ENCODE data around the gene E2F4.

E2F4 gene

DNA sequence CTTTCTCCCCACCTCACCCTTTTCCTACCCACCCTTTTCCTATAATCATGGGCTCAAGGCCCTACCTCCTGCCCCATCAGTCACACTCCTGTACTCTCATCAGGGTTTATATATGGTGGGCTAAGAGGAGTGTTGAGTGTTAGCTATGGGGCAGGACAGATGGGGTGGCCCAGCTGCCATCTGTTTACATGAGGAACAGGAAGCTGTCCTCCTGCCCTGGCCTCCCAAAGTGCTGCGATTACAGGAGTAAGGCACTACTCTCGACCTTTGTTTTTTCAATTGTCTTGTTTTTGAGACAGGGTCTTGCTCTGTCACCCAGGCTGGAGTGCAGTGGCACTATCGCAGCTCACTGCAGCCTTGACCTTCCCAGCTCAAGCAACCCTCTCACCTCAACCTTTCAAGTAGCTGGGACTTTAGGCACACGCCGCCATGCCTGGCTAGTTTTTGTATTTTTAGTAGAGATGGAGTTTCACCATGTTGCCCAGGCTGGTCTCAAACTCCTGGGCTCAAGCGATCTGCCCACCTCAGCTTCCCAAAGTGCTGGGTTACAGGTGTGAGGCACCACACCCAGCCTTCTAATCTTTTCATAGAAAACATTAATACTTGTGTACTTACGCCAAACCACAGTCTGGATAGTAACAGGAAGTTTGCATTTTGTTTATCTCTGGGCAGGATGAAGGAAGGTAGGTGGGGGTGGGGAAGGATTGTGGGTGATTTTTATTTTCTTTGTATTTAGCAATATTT, 33.9 kb upstream of the E2F4 start:
- no peak for DNase-seq (ENCODE audit: low read depth, low spot score)

DNA sequence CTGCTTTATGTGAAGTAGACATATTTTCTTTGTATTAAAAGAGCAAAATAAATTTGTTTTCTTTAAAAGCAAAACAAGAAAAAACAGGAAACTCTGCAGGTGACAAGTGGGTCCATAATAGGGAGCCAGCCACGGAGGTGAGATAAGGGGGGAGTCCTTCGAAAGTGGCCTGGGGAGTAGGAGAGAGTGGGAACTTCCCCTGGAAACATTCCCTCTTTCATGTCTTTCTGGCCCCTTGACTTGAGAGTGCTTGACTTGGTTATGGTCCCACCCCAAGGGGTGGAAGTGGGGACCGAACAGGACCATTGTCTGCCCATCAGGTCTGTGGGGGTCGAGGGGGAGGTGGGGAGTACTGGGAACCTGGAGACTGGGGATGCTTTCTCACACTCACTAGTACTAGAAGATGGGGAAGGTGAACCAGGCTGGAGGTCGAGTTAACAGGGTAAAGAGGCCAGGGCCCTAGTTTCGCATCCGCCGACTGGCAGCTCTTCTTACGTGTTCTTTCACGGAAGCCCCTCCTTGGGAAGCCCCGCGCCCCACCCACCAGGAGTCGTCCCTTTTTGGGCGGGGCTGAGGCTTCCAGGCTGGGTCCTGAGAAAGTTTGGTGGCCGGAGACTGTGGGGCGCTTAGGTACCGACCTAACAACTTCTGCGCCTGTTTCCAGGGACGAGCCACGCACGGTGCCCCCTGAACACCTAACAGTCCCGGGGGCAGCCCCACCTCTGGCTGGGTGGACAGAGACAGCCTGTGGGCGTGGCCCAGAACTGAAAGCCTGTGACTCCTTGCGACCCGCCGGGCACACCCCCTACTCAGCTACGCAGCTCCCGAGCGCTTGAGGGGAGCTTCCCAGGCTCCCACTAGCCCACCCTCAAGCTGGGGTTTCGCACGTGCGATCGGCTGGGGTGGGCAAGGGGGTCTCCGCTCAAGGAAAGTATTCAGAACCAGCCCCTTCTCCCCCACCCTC, 33.0 kb upstream of the E2F4 start:
- DNase-seq (ENCODE audit: low read depth, low spot score), result no peak

- no peak for DNase-seq (ENCODE audit: low read depth, low spot score)
These were observed 30.3 kb upstream of the E2F4 start for GRCh38 chr16:67161595-67162058.

- no peak for DNase-seq (ENCODE audit: low read depth, low spot score)
These were observed 29.3 kb upstream of the E2F4 start for GRCh38 chr16:67162506-67163163.

DNA sequence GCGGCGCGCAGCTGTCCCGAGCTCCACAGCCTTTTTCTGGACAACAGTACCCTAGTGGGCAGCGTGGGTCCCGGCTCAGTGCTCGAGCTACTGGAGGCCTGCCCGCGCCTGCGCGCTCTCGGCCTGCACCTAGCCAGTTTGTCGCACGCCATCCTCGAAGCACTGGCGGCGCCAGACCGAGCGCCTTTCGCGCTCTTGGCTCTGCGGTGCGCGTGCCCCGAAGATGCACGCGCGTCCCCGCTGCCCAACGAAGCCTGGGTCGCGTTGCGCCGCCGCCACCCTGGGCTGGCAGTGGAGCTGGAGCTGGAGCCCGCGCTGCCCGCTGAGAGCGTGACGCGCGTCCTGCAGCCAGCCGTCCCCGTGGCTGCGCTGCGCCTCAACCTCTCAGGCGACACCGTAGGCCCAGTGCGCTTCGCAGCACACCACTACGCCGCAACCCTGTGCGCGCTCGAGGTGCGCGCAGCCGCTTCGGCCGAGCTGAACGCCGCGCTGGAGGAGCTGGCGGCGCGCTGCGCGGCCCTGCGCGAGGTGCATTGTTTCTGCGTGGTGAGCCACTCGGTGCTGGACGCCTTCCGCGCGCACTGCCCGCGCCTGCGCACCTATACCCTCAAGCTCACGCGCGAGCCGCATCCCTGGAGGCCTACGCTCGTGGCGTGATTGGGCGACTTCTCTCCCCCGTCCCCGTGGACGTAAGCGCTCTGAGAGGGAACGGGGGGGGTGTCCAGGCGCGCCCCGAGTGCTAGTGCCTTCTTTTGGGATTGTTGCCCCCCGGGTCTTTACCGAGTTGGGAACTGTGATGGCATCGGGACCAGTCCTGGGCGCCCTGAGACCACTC, 28.6 kb upstream of the E2F4 start:
- no peak for DNase-seq (ENCODE audit: low read depth, low spot score)

DNA sequence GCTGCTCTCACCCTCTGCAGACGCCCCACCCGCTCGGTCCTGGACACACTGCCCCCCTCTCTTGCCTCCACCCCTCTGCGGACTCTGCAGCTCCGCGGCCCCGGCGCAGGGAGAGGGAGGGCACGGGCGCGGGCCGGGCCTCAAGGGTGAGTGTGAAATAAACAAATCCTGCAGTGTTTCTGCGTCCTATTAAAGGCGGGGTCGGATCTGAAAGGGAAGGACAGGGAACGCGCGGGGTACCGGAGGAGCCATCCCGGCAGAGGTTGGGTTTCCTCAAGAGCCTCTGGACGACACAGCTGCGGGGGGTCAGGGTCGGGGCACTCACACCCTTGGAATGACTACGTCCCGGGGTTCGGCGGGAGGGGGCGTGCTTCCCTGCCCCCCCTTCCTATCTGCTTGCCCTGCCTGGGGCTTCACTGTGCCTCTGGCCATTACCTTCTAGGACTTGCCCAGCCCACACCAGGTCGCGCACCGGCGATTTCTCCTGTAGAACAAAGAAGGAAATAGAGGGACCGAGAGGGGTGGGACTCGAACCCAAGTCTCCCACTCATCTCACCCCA, 27.9 kb upstream of the E2F4 start:
- DNase-seq (ENCODE audit: low read depth, low spot score), result no peak

DNA sequence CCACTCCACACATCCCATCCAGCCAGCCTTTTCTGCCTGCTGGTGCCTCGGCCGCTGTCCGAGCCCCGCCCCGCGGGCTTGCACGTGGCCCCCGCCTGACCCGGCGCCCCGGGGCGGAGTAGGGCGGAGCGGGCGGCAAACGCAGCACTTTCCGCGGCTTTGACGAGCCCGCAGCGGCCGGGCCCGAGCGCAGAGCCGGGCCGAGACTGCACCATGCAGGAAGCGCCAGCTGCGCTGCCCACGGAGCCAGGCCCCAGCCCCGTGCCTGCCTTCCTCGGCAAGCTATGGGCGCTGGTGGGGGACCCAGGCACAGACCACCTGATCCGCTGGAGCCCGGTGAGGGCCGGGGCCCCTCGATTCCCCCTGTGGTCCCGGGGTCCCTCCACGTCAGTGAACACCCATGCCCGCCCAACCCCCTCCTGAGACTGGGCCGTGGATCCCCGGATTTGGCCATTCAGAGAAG, 27.3 kb upstream of the E2F4 start, which contains the start of gene HSF4:
Gene HSF4, plus strand, starts transcription at position 147 of the 463 bp plus-strand sequence. Its CDS starts 67 bp downstream, at position 214.
- DNase-seq (ENCODE audit: low read depth, low spot score), result no peak

DNA sequence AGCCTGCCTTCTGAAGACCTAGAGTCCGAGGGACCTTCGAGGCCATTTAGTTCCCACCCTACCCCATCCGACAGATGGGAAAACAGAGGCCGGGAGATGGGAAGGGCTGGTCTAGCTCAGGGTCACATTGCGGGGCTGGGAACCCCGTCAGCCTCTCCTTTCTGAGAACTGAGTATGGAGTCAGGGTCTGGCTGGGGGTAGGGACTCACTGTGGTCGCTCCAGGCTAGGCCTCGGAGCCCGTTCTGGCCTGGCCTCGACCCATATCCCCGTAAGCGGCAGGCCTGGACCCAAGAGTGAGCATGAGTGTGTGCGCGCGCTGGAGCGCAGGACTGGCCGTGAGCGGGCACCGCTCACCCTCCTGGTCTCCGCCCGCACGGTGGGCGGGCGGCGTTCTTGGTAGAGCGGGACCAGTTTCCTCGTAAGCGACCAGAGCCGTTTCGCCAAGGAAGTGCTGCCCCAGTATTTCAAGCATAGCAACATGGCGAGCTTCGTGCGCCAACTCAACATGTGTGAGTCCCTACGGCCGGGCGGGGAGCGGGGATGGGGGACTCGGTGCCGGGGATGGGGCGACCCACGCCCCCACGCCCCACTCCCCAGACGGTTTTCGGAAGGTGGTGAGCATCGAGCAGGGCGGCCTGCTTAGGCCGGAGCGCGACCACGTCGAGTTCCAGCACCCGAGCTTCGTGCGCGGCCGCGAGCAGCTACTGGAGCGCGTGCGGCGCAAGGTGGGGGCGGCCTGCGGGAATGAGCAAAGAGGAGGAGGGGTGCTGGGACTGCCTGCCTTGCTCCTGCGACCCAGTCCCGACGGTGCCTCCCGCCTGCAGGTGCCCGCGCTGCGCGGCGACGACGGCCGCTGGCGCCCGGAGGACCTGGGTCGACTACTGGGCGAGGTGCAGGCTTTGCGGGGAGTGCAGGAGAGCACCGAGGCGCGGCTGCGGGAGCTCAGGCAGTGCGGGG, 26.6 kb upstream of the E2F4 start:
- DNase-seq (ENCODE audit: low read depth, low spot score), result no peak

DNA sequence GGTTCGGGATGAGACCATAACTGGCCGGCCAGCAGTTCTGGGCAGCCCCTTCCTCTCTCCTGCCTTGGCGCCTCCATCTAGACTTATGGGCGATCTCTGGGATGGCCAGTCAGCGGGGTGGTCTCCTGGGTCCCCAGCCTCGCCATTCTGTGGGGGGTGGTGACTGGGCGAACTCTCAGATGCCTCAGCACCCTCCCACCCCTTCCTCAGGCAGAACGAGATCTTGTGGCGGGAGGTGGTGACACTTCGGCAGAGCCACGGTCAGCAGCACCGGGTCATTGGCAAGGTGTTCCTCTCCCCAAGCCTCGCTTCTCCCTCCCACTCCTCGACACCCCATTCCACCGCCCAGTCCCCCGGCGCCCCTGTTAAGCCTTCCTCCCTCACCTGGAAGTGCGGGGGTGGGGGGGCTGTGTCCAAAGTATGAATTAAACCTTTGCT, 25.8 kb upstream of the E2F4 start:
- no peak for DNase-seq (ENCODE audit: low read depth, low spot score)

DNA sequence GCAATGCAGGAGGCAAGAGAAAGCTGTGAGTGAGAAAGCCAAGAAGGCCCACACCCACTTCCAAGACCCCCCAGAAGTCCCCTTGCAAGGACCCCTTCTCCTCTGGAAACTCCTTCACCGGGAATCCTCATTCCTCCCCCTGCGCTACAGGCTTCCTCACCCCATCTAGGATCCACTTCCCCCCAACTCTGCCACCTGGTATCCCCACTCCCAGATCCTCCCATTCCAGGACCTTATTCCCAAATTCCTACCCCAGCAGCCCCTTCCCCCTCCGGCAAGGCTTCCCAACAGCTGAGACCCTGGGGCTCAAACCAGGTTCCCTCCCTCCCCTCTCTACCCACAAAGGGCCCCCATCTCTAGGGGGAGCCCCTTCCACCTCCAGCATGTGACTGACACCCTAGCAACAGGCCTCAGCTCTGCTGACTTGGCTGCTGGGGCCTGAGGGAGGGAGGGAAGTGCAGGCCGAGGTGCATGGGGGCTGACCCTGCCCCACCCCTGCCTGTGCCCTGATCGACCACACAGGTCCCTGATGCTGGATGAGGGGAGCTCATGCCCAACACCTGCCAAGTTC, 25.3 kb upstream of the E2F4 start:
- no peak for DNase-seq (ENCODE audit: low read depth, low spot score)

DNA sequence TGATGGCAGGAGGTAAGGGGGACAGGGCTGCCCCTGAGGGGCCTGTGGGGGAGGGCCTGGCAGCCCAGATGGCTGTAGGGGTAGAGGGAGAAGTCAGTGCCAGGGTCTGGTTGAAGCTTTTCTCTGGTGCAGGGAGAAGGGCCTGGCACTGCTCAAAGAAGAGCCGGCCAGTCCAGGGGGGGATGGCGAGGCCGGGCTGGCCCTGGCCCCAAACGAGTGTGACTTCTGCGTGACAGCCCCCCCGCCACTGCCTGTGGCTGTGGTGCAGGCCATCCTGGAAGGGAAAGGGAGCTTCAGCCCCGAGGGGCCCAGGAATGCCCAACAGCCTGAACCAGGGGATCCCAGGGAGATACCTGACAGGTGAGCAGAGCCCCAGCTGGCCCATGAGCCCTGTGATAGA, 24.4 kb upstream of the E2F4 start:
- DNase-seq (ENCODE audit: low read depth, low spot score), result no peak

- no peak for DNase-seq (ENCODE audit: low read depth, low spot score)
These were observed 22.9 kb upstream of the E2F4 start for GRCh38 chr16:67169011-67169451.

- DNase-seq (ENCODE audit: low read depth, low spot score), result no peak
These were observed 22.2 kb upstream of the E2F4 start for GRCh38 chr16:67169642-67170167.

DNA sequence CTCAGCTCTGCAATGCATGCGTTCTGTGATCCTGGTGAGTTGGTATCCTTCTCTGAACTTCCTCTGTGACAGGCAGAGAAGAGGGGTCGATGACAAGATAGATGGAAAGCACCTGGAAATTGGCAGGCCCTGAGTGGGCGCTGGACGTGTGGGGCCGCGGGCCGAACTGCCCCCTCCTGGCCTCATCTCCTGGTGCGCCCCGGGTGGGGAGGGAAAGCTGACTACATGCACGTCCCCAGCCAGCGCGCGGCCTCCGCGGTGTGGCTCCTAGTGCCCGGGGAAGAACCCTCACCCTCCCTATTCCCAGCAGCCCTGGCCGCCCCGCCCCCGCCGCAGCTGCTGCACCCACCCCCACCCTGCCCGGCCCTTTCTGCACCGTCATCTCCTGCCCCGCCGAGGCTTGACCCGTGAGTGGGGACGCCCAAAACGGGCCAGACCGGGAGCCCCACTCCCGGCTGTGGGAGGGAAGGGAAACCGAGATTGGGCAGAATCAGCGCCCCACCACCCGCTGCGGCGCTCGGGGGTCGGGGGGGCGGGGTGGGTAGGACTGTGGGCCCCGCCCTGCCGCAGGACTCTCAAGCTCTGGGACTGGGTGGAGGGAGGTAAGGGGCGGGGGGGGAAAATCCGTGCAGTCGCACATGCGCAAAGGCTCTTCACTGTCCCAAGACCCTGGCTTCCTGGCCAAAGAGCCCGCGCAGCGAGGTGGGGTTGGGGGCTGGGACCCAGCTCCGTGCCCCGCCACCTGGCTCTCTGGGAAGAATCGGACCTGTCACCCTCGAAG, 21.6 kb upstream of the E2F4 start, which contains the start of gene NOL3:
Gene NOL3, plus strand, starts transcription at position 371 of the 781 bp plus-strand sequence.
- no peak for DNase-seq (ENCODE audit: low read depth, low spot score)

- DNase-seq (ENCODE audit: low read depth, low spot score), result no peak
These were observed 20.9 kb upstream of the E2F4 start for GRCh38 chr16:67170949-67171649.

DNA sequence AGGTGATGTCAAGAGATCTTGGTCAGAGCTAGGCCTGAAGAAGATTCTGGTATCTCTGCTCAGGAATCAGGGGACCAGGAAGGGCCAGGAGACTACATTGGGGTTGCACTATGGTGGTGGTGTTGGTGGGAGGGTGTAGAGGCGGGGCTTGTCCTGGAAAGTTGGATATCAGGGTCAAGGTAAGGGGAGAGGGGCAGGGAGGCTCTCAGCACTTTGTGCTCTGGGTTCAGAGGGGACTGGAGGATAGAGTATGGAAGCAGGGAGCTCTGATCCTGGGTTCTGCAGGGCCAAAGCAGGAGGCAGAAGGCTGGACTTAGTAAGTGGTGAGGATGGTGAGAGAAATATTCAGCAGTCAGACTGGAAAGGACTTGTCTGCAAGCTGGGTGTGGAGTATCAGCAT, 18.6 kb upstream of the E2F4 start:
- DNase-seq (ENCODE audit: low read depth, low spot score), result no peak

All from brain pericyte (primary cell).